ENCODE measurements around the gene ZNF283.

The ZNF283 gene

DNA sequence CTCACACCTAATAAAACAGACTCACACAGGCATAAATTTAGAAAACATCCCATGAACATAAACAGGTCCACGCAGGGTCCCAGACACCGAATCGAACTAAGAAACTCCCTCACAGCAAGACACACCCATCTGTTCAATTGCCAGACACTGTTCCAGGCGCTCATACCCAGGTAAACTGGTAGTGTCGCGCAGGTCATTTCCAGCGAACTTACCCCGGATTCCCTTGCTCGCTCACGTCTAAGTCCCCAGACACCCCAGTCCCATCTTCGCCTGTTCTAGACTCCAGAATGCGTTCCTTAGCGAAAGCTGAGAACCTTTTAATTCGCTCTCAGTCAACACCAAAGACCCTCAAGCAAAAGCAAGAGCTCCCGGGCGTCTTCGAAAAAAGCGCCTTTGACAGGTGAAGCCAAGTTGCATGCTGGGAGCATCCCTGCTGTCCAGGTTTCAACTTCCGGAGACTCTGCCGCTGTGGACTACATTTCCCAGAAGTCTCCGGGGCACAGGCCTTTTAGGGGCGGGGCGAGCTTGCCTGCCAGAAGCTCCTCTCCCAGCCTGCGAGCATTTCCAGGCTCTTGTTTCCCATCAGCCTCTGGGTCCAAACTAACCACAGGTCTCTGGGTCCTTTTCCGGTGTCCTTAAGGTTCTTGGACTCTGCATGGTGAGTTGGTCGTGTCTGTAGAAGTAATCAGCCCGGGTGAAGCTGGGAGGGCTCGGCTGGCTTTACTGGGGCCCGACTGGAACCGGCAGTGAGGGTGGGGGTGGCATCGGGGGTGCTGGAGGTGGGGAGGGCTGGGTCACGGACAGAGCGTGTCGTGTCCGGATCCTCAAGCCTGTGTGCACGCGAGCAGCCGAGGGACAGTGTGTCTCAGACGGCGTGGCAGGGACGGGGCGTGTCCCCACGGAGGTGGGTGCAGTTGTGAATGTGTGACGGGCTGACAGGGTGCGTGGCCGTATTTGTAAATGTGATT, at the start of gene ZNF283:
TSS of gene ZNF283 (plus strand) at position 535 of the 968 bp plus-strand sequence. CDS start 6,184 bp downstream, outside the sequence.
- peak; percentile 43 for FAIRE-seq

DNA sequence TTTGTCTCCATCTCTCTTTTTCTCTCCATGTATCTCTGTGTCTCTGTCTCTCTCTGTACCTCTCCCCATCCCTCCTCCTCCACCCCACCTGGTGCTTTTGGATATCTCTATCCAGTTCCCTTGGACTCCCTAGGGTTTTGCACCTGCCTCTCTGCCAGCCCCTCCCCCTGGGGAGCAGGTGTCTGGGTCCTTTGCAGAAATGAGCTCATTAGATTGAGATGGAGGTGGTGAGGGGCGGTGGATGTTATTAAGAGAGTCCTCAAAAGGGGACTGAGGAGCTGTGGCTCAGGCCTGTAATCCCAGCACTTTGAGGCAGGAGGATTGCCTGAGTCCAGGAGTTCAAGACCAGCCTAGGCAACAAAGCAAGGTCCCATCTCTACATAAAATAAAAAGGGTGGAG, 48.5 kb upstream of the ZNF283 start:
- no peak for FAIRE-seq

DNA sequence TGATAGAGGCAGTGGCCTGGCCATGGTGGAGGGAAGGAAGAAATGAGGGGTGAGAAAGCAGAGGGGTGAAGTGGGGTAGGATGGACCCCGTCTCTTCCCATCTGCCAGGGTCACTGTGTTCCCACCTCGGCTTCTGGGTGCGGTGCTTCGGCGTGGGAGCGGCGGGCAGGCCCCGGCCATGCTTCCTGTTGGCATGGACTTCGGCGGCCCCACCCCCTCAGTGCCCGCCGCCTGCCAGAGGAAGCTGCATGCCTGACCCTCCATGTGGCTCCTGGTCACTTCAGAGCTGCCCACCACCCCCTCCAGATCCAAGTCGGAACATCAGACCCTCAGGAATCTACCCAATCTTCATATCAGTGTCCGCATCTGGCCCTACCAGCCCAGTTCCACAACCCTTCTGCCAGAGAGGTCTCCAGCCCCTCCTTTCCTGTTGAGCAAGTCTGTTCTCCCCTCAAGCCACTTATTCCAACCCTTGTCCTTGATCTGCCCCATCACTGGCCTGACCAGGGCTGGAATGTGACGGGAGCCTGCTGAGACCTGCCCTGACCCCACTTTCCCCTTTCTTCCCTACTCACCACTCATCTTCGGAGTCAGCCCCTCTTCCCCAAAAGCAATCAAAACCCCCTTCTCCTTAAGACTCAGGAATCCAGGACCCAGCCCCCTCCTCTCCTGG, 47.8 kb upstream of the ZNF283 start:
- FAIRE-seq, result no peak

DNA sequence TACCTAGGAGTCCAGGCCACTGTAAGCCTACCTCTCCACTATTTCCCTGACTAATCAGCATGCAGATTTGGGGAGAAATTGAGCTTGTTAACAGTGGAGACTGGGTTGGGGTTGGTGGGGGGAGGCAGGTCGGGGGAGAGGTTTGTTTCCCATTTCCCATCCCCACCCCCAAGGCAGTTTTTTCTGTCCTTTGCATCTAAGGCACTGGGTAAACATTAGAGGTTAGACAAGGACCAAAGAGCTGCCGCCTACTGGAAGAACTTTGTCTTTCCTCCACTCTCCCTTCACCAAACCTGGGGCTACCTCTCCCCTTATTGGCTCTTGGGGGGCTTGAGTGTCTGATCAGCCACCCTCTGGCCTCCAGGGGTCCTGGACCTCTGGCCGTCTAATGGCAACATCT, 47.3 kb upstream of the ZNF283 start:
- FAIRE-seq, result no peak

DNA sequence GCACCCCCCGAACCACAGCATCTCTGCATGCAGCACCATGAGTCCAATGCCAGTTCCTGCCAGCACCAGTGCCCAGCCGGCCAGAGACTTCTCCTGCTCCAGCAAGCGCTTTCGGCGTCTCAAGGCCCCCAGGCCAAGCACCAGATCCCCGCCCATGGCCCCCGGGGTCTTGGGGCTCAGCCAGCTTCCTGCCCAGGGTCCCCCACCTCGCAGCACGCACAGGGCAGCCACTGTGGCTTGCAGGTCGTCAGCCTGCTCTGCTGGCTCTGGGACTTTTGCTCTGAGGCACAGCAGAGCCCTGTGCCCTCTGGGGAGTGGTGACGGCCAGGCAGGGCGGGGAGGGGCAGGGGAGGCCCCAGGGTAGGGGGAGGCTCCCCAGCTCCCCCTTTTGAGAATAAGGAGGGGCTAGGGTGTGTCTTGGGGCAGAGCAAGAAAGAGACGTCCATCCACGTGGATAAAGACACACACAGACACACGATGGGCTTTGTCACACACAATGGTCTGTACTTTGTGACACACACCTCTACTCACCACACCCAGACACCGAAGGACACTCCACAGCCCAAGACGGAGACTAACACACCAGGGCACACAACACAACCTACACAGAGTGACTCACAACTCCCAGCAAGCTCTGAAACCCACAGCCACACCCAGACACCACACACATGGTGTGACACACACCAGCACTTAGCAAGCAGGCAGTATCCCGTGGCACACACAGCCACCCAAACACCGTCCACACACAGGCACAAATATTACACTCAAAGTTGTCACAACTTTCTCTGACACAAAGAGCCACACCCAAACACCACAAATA, 46.2 kb upstream of the ZNF283 start, which contains the start of gene KCNN4:
TSS of gene KCNN4 (minus strand) at position 268 of the 820 bp plus-strand sequence. CDS start at position 156, 112 bp downstream.
- no peak for FAIRE-seq

- FAIRE-seq, result no peak
Measured at GRCh38 chr19:43781630-43782310, 45.4 kb upstream of the ZNF283 start.

DNA sequence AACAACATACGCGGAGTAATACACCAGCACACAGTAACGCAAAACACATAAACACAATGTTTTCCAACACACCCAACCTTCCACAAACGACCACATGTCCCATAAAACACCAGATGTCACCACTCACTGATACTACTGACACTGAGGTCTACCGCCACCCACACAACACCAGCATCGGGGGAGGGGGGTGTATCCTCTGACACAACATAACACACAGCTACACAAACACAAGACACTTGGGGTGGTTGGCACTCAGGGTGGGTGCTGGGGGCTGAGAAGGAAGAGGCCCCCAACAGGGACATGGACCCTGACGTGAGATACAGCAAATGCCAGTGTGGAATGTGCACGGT, 44.8 kb upstream of the ZNF283 start:
- FAIRE-seq, result no peak

DNA sequence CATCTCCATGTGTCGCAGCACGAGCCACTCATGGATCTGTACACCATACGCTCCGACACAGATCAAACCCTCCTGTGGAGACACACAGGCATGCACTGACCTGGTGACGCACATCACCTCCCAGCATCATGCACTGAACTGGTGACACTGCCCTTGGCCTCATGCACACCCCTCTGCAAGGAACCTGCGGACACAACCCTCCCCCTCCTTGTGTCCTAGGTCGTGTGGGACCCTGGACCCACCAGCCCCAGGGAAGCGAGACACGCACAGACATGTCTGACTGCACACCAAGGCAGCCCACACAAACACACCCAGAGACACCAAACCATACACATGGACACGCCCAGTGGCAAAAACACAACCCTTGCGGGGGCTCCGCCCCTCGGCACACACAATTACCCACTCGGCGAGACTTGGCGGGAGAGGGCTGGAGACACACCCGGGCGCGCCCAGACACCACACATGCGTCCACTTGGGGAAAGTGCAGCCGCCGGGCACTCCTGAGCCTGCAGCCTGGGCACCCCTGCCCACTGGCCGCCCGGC, 44.4 kb upstream of the ZNF283 start:
- no peak for FAIRE-seq

GRCh38 chr19:43783636-43784035, 43.5 kb upstream of the ZNF283 start:
- FAIRE-seq, result no peak

DNA sequence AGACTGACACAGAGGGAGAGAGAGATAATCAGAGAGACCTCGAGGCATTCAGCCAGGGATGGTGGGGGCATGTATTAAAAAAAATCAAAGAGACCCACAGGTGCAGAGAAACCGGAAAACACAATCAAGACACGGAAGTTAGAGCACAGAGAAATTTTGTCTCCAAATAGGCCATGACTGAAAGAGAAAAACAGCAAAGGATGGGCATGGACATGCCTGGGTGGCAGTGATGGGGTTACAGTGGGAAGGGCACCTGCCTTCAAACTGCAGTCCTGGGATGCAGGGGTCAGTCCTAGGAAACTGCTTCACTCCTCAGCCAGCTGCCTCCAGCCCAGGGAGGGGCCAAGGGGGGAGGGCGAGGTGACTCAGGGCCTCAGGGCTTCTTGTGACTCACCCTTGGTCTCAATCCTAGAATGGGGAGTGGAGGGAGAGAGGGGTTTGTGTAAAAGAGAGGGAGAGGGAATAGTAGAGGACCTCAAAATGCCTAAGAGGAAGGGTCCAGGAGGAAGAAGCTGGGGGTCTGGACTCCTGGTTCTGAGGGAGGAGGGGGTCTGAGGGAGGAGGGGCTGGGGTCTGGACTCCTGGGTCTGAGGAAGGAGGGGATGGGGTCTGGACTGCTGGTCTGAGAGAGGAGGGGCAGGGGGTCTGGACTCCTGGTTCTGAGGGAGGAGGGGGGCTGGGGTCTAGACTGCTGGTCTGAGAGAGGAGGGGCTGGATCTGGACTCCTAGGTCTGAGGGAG, 42.7 kb upstream of the ZNF283 start:
- FAIRE-seq, result no peak

- no peak for FAIRE-seq
Measured at GRCh38 chr19:43784981-43785808, 41.9 kb upstream of the ZNF283 start.

DNA sequence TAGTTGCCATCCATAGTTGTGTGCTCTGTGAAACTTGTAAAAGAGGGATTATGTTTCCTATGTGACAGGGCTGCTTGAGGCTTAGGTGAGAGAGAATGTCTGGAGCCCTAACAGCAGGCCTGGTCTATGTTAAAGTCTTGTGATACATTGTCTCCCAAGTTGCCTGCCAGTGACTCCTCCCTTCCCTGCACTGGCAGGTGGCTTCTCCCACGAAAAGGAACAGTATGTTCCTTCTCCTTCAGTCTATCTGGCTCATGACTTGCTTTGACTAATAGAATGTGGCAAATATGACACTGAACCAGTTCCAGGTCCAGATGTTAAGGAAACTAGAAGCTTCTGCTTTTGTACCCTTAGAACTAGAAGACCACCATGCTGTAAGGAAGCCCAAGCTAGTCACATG, 40.5 kb upstream of the ZNF283 start:
- no peak for FAIRE-seq

GRCh38 chr19:43789029-43789428, 38.1 kb upstream of the ZNF283 start:
- FAIRE-seq, result no peak

GRCh38 chr19:43790587-43790986, 36.5 kb upstream of the ZNF283 start:
- FAIRE-seq, result no peak

DNA sequence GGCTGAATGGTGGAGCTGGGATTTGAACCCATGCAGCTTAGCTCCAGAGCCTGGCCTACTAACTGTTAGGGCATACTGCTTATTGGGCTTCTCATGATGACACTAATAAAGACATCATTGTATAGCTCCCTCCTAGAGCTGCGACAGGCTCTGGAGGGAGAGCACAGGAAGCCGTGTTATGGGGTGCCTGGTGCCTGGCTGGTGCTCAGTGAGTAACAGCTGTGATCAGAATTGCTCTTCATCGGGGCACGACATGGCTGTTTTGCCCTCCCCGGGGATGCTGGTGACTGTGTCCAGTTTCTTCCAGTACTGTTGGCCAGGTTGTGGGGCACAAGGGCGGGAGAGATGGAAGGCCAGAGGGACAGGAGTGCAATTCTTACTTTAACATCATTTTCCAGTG, 30.0 kb upstream of the ZNF283 start:
- no peak for FAIRE-seq

- no peak for FAIRE-seq
Measured at GRCh38 chr19:43797556-43797955, 29.6 kb upstream of the ZNF283 start.

DNA sequence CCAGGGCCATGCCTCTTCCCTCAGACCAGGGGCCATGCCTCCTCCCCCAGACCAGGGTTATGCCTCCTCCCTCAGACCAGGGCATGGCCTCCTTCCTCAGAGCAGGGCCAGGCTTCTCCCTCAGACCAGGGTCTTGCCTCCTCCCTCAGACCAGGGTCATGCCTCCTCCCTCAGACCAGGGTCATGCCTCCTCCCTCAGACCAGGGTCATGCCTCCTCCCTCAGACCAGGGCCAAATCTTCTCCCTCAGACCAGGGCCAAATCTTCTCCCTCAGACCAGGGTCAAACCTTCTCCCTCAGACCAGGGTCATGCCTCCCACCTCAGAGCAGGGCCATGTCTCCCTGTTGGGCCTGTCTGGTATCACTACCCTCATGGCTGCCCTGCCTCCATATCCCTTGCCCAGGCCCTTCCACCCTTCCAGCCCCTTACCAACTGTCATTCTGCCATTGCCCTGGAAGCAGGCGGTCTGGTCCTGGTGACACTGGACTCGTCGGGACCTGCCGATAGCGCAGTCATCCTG, 29.0 kb upstream of the ZNF283 start:
- no peak for FAIRE-seq

- no peak for FAIRE-seq
Measured at GRCh38 chr19:43798546-43799409, 28.3 kb upstream of the ZNF283 start.

- FAIRE-seq, result no peak
Measured at GRCh38 chr19:43799502-43800142, 27.5 kb upstream of the ZNF283 start.
